GM12864 (cell line): Measurements from ENCODE around the gene CHD6.

ENCODE experiments used
- DNase-seq: peaks from one replicate; pipeline ENCODE4 v3.0.0-alpha.2; 2011; ENCODE audit warnings: low read depth
- H3K4me3 ChIP-seq: 2 replicates; pipeline ENCODE4 v1.5.1; 2011; ENCODE audit warnings: mild to moderate bottlenecking, low read depth, low read length, control low read depth
- TF ChIP-seq, protein P1 (sequence below): IDR thresholded peaks from 2 replicates; pipeline ENCODE4 v1.5.1; 2011; ENCODE audit warnings: low read depth, mild to moderate bottlenecking, moderate library complexity, low read length, control low read depth, inconsistent platforms; ENCODE audit errors: missing control alignments

The CHD6 gene

DNA sequence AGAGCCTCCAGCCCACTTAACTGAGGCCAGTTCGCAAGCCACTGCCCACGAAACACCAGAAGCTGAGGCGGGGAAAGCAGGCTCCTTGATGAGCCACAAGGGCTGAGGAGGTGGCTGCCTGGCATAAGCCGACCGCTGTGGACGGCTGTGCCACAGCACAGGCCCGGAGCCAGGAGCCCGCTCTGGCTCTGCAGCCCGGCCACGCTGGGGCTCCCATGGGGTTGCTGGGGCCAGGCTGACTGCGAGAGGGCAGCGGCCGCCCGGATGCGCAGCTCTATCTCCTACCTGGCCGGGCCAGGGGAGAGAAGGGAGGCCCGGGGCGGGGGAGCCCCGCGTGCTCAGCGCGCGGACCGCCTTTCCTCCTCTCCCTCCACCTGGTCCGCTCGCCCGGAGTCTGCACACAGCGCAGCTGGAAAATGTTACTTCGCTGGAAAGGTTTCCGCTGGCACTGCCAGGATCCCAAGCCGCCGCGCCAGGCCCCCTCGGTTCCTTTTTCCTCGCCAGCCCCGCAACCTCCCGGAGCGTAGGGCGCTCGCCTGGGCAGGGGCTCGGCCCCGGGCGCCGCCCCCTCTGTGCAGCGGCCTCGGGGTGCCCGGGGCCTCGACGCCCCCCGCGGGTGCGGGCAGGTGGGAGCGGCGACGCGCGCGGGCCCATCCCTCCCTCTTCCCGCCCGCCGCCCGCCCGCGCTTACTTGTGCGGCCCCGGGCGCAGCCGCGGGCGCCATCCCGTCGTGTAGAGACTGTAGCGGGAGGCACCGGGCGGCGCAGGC lies 252.2 kb downstream of the CHD6 start:
- TF ChIP-seq, protein P1, sequence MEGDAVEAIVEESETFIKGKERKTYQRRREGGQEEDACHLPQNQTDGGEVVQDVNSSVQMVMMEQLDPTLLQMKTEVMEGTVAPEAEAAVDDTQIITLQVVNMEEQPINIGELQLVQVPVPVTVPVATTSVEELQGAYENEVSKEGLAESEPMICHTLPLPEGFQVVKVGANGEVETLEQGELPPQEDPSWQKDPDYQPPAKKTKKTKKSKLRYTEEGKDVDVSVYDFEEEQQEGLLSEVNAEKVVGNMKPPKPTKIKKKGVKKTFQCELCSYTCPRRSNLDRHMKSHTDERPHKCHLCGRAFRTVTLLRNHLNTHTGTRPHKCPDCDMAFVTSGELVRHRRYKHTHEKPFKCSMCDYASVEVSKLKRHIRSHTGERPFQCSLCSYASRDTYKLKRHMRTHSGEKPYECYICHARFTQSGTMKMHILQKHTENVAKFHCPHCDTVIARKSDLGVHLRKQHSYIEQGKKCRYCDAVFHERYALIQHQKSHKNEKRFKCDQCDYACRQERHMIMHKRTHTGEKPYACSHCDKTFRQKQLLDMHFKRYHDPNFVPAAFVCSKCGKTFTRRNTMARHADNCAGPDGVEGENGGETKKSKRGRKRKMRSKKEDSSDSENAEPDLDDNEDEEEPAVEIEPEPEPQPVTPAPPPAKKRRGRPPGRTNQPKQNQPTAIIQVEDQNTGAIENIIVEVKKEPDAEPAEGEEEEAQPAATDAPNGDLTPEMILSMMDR = no peak
- no peak for DNase-seq
- H3K4me3 ChIP-seq = no peak overlapping the region

GRCh38 chr20:41364967-41365765 lies 253.0 kb downstream of the CHD6 start:
- H3K4me3 ChIP-seq = no peak overlapping the region
- TF ChIP-seq, protein P1 = no peak
- no peak for DNase-seq

DNA sequence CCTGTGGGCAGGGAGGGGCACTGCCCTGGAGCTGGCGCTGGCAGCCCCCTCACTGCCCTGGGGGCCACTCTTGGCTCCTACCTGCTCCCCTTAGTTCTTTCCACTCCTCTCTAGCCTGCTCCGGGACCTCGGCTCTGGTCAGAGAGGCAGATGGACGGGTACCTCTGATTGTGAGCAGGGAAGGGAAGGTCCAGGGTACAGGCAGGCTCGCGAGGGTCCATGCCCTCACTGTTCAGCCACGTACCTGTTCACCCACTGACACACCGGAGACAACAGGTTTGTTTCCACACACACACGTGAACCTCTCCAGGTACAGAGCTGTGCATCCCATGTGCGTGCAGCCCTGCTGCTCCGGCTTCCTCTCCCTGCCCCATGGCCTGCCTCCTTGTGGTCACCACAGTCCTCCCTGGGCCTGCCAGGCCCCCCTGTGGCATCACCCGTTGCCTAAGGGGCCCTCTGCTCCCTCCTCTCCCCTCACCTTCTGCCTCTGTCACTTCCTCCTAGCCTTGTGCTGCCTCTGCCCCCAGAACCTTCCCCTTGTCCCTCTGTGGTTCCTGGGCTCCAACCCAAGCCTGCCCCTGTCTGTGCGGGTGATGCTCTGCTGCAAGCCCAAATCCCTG lies 253.8 kb downstream of the CHD6 start:
- H3K4me3 ChIP-seq = no peak overlapping the region
- DNase-seq = no peak
- TF ChIP-seq, protein P1 = no peak

- DNase-seq = no peak
- TF ChIP-seq, protein P1 = no peak
- no peak overlapping the region for H3K4me3 ChIP-seq
Observed at GRCh38 chr20:41363601-41364000, 254.6 kb downstream of the CHD6 start.

GRCh38 chr20:41362748-41363140 lies 255.4 kb downstream of the CHD6 start:
- no peak for DNase-seq
- H3K4me3 ChIP-seq = no peak overlapping the region
- TF ChIP-seq, protein P1 = no peak

- no peak for DNase-seq
- H3K4me3 ChIP-seq = no peak overlapping the region
- TF ChIP-seq, protein P1 = no peak
Observed at GRCh38 chr20:41361757-41362747, 256.1 kb downstream of the CHD6 start.
